Lung (tissue), 12 donors: ENCODE results near the gene TNS3. TPM values are rescaled to one million over a fixed set of nuclear protein-coding genes. Genes with fewer than 3 reads are reported as not detected.
A peak's percentile ranks its signal among the peaks of the same experiment; 100 is the strongest.

Source experiments
- ATAC-seq: fragments of 200-7000 bp; cut with Tn5 transposase; one replicate; pipeline ENCODE4 v1.9.1; 2020; ENCODE audit warnings: moderate number of reproducible peaks; ENCODE audit not compliant: insufficient read depth, low FRiP score
- DNase-seq, 3 donors: peaks; one replicate each; pipeline ENCODE4 v3.0.0-alpha.2; 2013 to 2017
- H3K27ac ChIP-seq, 2 donors: one replicate each; pipeline ENCODE4 v1.5.1; 2013; ENCODE audit warnings: mild to moderate bottlenecking in 2 of 2, moderate library complexity in 2 of 2, control low read depth in 1 of 2, inconsistent platforms in 1 of 2, low read depth in 1 of 2, low read length in 1 of 2
- H3K27me3 ChIP-seq, 3 donors: one replicate each; pipeline ENCODE4 v1.5.1; 2013; ENCODE audit warnings: low read length in 2 of 3; ENCODE audit not compliant: control insufficient read depth in 3 of 3, insufficient read depth in 3 of 3
- H3K36me3 ChIP-seq, 4 donors: one replicate each; pipeline ENCODE4 v1.5.1; 2013; ENCODE audit warnings: low read length in 4 of 4, mild to moderate bottlenecking in 1 of 4, moderate library complexity in 1 of 4; ENCODE audit not compliant: control insufficient read depth in 4 of 4, insufficient read depth in 4 of 4
- H3K4me1 ChIP-seq, 5 donors: one replicate each; pipeline ENCODE4 v1.5.1; 2013; ENCODE audit warnings: low read length in 5 of 5, mild to moderate bottlenecking in 2 of 5, moderate library complexity in 1 of 5; ENCODE audit not compliant: control insufficient read depth in 5 of 5, insufficient read depth in 5 of 5
- H3K4me3 ChIP-seq: one replicate; pipeline ENCODE4 v1.5.1; 2013; ENCODE audit warnings: mild to moderate bottlenecking, control low read depth, moderate library complexity
- H3K9ac ChIP-seq, 2 donors: one replicate each; pipeline ENCODE4 v1.5.1; 2013; ENCODE audit warnings: low read length in 2 of 2, control low read depth in 1 of 2; ENCODE audit not compliant: insufficient read depth in 1 of 2
- H3K9me3 ChIP-seq, 4 donors: one replicate each; pipeline ENCODE4 v1.5.1; 2013; ENCODE audit warnings: low read length in 3 of 4, mild to moderate bottlenecking in 1 of 4, moderate library complexity in 1 of 4; ENCODE audit not compliant: control insufficient read depth in 4 of 4, insufficient read depth in 3 of 4
- CTCF ChIP-seq: IDR thresholded peaks from 2 replicates; pipeline ENCODE4 v1.5.1; 2012; ENCODE audit warnings: mild to moderate bottlenecking; ENCODE audit errors: control extremely low read depth, extremely low read depth
- WGBS, 2 donors: extraction: QIAGEN DNeasy Blood & Tissue Kit; methylation state at CpG; one replicate each; pipeline ENCODE4 v1.1.7; 2013; 5-methylcytosine and 5-hydroxymethylcytosine counted together
- polyA plus RNA-seq, 2 donors: library from polyadenylated mRNA; stranded (reverse); fragments of 200-250 nt; gene quantifications; one replicate each; pipeline ENCODE4 v1.2.1, GENCODE V29; 2013
- total RNA-seq, 2 donors: library from RNA; depleted of rRNA in 1 of 2; stranded (reverse); fragments of >200 nt in 1 of 2; gene quantifications; one replicate each; pipeline ENCODE4 v1.2.1, GENCODE V29; 2014 to 2021
- donor health status: control.
- donor health status: control.
- donor health status: Bipolar disorder and iron deficiency.
- donor health status: healthy.
- donor health status: DM: yes; HTN: yes; CAD: no.

TNS3 gene
- total and polyA plus RNA-seq, 4 donors: 23.8 to 140 (median 85.7) TPM

- ATAC-seq: no peak
- Histone ChIP-seq H3K27ac (no peak overlapping the region), H3K36me3 (peaks cover 0 to 21% (median 12%) of the 10 kb centered on the region in 4 donors)
Measured at GRCh38 chr7:47387506-47387905, 194.4 kb downstream of the TNS3 start.

GRCh38 chr7:47386273-47386835, 195.6 kb downstream of the TNS3 start:
- H3K27me3 ChIP-seq: no peaks in the 10 kb centered on the region
- no peaks in the 10 kb centered on the region for H3K9me3 ChIP-seq
- H3K27ac ChIP-seq: no peak overlapping the region
- H3K36me3 ChIP-seq: peaks cover 0 to 19% (median 7%) of the 10 kb centered on the region in 4 donors
- H3K4me1 ChIP-seq: peaks cover 0 to 42% (median 18%) of the 10 kb centered on the region in 5 donors
- no peak for TF ChIP-seq CTCF
- no peak overlapping the region for H3K9ac ChIP-seq
- WGBS, 2 donors: 93 to 95% methylated on average over 14 of the region's 14 CpGs
- H3K4me3 ChIP-seq: no peak overlapping the region
- no peak for ATAC-seq
- no peak for DNase-seq

More at GRCh38 chr7:47387506-47387905, 194.4 kb downstream of the TNS3 start:
- Histone ChIP-seq H3K4me1 (peaks cover 0 to 42% (median 14%) of the 10 kb centered on the region in 5 donors), H3K9me3 (no peaks in the 10 kb centered on the region), H3K9ac (no peak overlapping the region), H3K27me3 (no peaks in the 10 kb centered on the region), H3K4me3 (no peak overlapping the region)
- DNase-seq: no peak
- TF ChIP-seq CTCF: no peak
- WGBS, 2 donors: 83 to 94% methylated on average over 5 of the region's 5 CpGs

GRCh38 chr7:47385536-47386125, 196.3 kb downstream of the TNS3 start:
- no peak overlapping the region for H3K4me3 ChIP-seq
- no peak overlapping the region for H3K9ac ChIP-seq
- H3K27me3 ChIP-seq: no peaks in the 10 kb centered on the region
- DNase-seq (peak in 2 of 3 donors; percentile 76 to 81), ATAC-seq (no peak)
- no peak for TF ChIP-seq CTCF
- H3K36me3 ChIP-seq: peaks cover 0 to 16% (median 5%) of the 10 kb centered on the region in 4 donors
- WGBS, 2 donors: 88 to 91% methylated on average over 10 of the region's 10 CpGs
- H3K9me3 ChIP-seq: no peaks in the 10 kb centered on the region
- no peak overlapping the region for H3K27ac ChIP-seq
- peaks cover 0 to 48% (median 25%) of the 10 kb centered on the region in 5 donors for H3K4me1 ChIP-seq
